Tibial artery (tissue), 4 donors: ENCODE results near the gene UGT1A6.

Experiments used
- DNase-seq, 2 donors: peaks; one replicate each; pipeline ENCODE4 v3.0.0-alpha.2; 2019
- H3K27ac ChIP-seq, 2 donors: fragments of 200-600 bp; sonication (generic) in 1 of 2; 1 replicate in 1 of 2; 2 replicates in 1 of 2; pipeline ENCODE4 v1.5.1; 2018 to 2019; ENCODE audit warnings: mild to moderate bottlenecking in 1 of 2
- H3K27me3 ChIP-seq, 2 donors: fragments of 200-600 bp; sonication (generic) in 1 of 2; one replicate each; pipeline versions ENCODE4 v1.5.1 to v1.6.0; 2016 to 2019
- H3K36me3 ChIP-seq, 3 donors: fragments of 200-600 bp; sonication (generic) in 2 of 3; one replicate each; pipeline ENCODE4 v1.5.1; 2016 to 2019; ENCODE audit warnings: mild to moderate bottlenecking in 2 of 3
- H3K4me1 ChIP-seq, 4 donors: fragments of 200-600 bp; sonication (generic) in 2 of 4; 1 replicate in 3 of 4; 2 replicates in 1 of 4; pipeline ENCODE4 v1.5.1; 2016 to 2019
- H3K4me3 ChIP-seq, 2 donors: fragments of 200-600 bp; sonication (generic) in 1 of 2; 1 replicate in 1 of 2; 2 replicates in 1 of 2; pipeline ENCODE4 v1.5.1; 2018 to 2019; ENCODE audit warnings: mild to moderate bottlenecking in 2 of 2
- H3K9me3 ChIP-seq, 3 donors: fragments of 200-600 bp; sonication (generic) in 1 of 3; one replicate each; pipeline ENCODE4 v1.5.1; 2016 to 2019
- intact Hi-C: fragments of 100-400 bp; cut with DNase I; formaldehyde crosslinking; loops from one replicate; pipeline ENCODE4 v1.15.0; 2023; ENCODE audit warnings: low total_unique reads
- TF ChIP-seq, protein P1 (sequence below), 2 experiments: fragments of 200-600 bp in 1 of 2; fragments of 450-650 bp in 1 of 2; IDR thresholded peaks; one replicate each; pipeline ENCODE4 v1.5.1; 2017 to 2019; ENCODE audit warnings: antibody characterized with exemption in 2 of 2, mild to moderate bottlenecking in 1 of 2, moderate library complexity in 1 of 2

Gene UGT1A6

DNA sequence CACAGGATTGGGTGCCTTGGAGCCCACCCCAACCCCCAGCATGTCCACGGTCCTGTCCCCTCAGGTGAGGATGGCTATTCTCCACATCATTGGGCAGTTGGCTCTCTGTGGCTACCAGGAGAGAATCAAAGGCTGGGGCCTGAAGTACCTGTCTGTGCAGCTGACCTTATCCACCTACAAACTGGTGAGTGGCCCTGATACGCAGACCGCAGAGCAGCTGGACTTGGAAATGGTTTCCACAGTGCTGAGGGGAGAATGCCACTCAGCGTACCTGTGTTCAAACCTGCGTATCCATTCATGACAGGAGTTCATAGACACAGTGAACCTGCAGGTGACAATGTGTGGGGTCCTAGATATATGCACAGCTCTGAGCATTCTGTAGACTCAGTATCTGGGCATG, 107.0 kb downstream of the UGT1A6 start:
- H3K27me3 ChIP-seq = no peaks in the 10 kb centered on the region
- TF ChIP-seq, protein P1, sequence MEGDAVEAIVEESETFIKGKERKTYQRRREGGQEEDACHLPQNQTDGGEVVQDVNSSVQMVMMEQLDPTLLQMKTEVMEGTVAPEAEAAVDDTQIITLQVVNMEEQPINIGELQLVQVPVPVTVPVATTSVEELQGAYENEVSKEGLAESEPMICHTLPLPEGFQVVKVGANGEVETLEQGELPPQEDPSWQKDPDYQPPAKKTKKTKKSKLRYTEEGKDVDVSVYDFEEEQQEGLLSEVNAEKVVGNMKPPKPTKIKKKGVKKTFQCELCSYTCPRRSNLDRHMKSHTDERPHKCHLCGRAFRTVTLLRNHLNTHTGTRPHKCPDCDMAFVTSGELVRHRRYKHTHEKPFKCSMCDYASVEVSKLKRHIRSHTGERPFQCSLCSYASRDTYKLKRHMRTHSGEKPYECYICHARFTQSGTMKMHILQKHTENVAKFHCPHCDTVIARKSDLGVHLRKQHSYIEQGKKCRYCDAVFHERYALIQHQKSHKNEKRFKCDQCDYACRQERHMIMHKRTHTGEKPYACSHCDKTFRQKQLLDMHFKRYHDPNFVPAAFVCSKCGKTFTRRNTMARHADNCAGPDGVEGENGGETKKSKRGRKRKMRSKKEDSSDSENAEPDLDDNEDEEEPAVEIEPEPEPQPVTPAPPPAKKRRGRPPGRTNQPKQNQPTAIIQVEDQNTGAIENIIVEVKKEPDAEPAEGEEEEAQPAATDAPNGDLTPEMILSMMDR (IDR thresholded peaks at IDR 0.05) = no peak
- H3K27ac ChIP-seq = no peak overlapping the region
- no peak overlapping the region for H3K4me3 ChIP-seq
- no peaks in the 10 kb centered on the region for H3K9me3 ChIP-seq
- no peaks in the 10 kb centered on the region for H3K4me1 ChIP-seq
- no peaks in the 10 kb centered on the region for H3K36me3 ChIP-seq
- intact Hi-C loops = no loop called here
- peak in 1 of 2 donors; percentile 40 for DNase-seq

DNA sequence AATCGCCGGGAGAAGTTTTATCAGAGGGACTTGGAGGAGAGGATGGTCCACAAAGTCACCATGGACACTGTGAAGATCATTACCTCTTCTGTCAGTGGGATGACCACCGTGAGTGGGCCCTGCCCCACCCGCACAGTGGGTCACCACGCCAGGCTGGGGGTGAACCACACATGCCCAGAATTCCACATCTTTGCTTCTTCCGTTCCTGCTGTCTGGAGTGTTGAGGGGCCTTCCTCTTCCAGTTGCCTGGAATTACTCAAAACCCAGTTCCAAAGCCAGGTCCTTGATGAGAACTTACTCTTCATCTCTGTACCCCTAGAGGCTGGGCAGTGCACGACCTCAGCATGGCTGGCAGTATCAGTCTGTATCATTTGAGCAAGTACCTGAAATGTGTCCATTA, 107.5 kb downstream of the UGT1A6 start:
- TF ChIP-seq, protein P1 (IDR thresholded peaks at IDR 0.05) = no peak
- H3K36me3 ChIP-seq = no peaks in the 10 kb centered on the region
- H3K27me3 ChIP-seq = no peaks in the 10 kb centered on the region
- peak in 1 of 2 donors; percentile 15 for DNase-seq
- H3K9me3 ChIP-seq = no peaks in the 10 kb centered on the region
- H3K27ac ChIP-seq = no peak overlapping the region
- no peaks in the 10 kb centered on the region for H3K4me1 ChIP-seq
- no peak overlapping the region for H3K4me3 ChIP-seq
- intact Hi-C loops = no loop called here

DNA sequence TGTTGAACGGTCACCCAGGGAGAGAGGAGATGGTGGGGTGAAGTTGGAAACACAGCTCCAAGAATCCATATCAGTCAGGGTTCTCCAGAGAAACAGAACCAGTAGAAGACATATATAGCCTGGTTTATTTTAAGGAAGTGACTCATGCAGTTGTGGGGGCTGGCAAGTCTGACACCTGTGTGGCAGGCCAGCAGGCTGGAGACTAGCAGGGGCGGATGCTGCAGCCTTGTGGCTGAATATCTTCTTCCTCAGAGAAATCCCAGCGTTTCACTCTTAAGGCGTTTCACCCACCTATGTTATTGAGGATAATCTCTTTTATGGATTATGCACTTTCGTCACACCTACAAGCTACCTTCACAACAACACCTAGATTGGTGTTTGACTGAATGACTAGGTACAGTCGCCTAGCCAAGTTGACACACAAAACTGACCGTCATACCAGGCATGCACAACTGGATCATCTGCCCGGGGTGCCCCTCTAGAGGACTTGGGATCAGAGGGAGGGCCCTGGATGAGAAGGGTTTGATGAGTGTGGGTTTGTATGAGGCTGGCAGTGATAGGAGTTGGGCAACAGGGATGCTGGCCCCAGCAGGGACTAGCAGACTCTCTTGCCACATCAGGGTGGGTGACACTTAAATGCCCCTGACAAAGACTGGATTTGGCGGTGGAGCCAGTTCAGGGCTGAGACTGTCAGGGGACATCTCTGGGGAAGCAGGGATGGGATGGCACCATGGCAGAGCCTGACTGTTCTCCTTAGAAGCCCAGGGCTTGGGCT, 108.9 kb downstream of the UGT1A6 start:
- H3K4me1 ChIP-seq = no peaks in the 10 kb centered on the region
- intact Hi-C loops = no loop called here
- TF ChIP-seq, protein P1 (IDR thresholded peaks at IDR 0.05) = no peak
- no peak overlapping the region for H3K4me3 ChIP-seq
- no peaks in the 10 kb centered on the region for H3K27me3 ChIP-seq
- DNase-seq = peak in 1 of 2 donors; percentile 47
- no peaks in the 10 kb centered on the region for H3K36me3 ChIP-seq
- no peaks in the 10 kb centered on the region for H3K9me3 ChIP-seq
- H3K27ac ChIP-seq = no peak overlapping the region

DNA sequence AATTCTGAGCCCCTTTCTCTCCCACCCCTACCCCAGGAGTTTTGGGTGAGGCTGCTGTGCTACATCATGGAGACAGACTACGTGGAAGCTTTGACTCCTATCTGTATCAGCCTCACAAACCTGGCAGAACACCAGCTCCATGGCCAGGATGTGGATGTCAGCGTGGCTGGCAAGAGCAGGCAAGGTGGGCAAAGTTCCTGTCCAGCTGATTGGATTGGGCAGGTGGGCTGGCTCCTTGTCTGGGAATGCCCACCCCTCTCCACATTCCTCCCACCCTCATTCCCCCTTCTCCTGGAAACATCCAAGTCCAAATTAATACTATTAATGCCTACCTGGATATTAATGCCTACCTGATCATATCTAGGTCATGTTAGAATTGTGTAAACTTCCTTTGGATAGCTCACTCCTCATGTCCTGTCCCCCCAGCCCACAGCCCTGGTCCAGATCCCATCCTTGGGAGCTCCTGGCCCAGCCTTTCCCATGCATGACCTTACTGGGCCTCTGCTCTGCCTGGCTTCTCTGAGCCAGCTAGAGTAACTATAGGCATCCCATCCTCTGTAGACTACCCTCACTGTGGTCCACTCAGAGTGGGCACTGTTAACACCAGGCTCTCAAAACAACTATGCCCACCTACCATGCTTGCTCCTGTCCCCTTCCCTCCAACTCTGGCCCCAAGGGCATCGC, 109.6 kb downstream of the UGT1A6 start:
- H3K36me3 ChIP-seq = no peaks in the 10 kb centered on the region
- no peak overlapping the region for H3K27ac ChIP-seq
- TF ChIP-seq, protein P1 (IDR thresholded peaks at IDR 0.05) = no peak
- DNase-seq = no peak
- H3K4me1 ChIP-seq = no peaks in the 10 kb centered on the region
- H3K9me3 ChIP-seq = no peaks in the 10 kb centered on the region
- no peaks in the 10 kb centered on the region for H3K27me3 ChIP-seq
- H3K4me3 ChIP-seq = no peak overlapping the region
- intact Hi-C loops = no loop called here

DNA sequence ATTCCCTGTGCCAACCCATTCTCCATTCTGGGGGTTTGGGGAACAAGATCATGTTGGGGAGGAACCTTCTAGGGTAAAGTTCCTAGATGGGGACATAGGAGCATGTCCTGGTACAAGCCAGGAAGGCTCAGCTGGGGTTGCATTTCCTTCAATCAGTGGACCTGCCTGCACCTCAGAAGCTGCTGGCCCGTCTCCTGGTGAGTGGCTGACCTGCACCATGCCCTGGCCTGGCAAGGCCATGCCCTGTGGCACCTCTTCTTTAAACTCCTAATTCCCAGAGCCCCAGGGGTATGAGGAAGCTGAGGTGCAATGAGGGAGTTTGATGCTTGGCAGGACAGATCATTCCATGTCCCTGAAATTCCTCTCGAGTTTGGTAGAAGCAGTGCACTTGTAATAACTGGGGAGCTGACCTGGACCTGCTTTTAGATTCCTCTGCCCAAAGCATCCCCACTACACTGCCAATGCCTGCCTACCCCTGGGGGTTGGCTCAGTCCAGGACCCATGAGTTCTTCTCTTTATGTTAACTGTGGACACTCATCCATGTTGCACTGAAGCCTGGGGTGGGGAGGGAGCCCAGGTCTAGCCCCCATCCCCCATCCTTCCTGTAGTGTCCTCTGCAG, 110.7 kb downstream of the UGT1A6 start:
- peak in 1 of 2 donors; percentile 51 for DNase-seq

More for the DNA sequence above, 110.7 kb downstream of the UGT1A6 start:
- no peak overlapping the region for H3K27ac ChIP-seq
- H3K36me3 ChIP-seq = no peaks in the 10 kb centered on the region
- H3K9me3 ChIP-seq = no peaks in the 10 kb centered on the region
- intact Hi-C loops = no loop called here
- H3K4me1 ChIP-seq = no peaks in the 10 kb centered on the region
- H3K4me3 ChIP-seq = no peak overlapping the region
- TF ChIP-seq, protein P1 (IDR thresholded peaks at IDR 0.05) = no peak
- H3K27me3 ChIP-seq = peaks cover 0 to 4% of the 10 kb centered on the region in 2 donors
